ENCODE measurements around the gene SAMD9. TPM values are rescaled to one million over a fixed set of nuclear protein-coding genes. Genes with fewer than 3 reads are reported as not detected.

SAMD9 gene
- total RNA-seq, 1 donor from 2014 or later, result 0.24 TPM

- Mint-ChIP-seq H3K27ac (no peak overlapping the region), H3K27me3 (no peaks in the 10 kb centered on the region), H3K4me1 (ENCODE audit: low read depth) (no peaks in the 10 kb centered on the region), H3K36me3 (ENCODE audit: insufficient read depth) (no peaks in the 10 kb centered on the region), H3K9me3 (ENCODE audit: low read depth) (peaks cover 15% of the 10 kb centered on the region), H3K4me3 (ENCODE audit: low read depth) (no peak overlapping the region)
- DNase-seq (ENCODE audit: low spot score, unreplicated experiment), result no peak
- no peak for TF ChIP-seq CTCF (IDR thresholded peaks at IDR 0.05; ENCODE audit: unreplicated experiment)
Measured at GRCh38 chr7:93120592-93121549, 3.1 kb upstream of the SAMD9 start.

- no peaks in the 10 kb centered on the region for H3K27me3 Mint-ChIP-seq
- H3K36me3 Mint-ChIP-seq (ENCODE audit: insufficient read depth), result no peaks in the 10 kb centered on the region
- no peak for TF ChIP-seq CTCF (IDR thresholded peaks at IDR 0.05; ENCODE audit: unreplicated experiment)
- H3K27ac Mint-ChIP-seq, result no peak overlapping the region
- no peak for DNase-seq (ENCODE audit: low spot score, unreplicated experiment)
- H3K4me3 Mint-ChIP-seq (ENCODE audit: low read depth), result no peak overlapping the region
- H3K4me1 Mint-ChIP-seq (ENCODE audit: low read depth), result no peaks in the 10 kb centered on the region
- H3K9me3 Mint-ChIP-seq (ENCODE audit: low read depth), result peaks cover 6% of the 10 kb centered on the region
Measured at GRCh38 chr7:93119191-93119905, 1.6 kb upstream of the SAMD9 start.

- Mint-ChIP-seq H3K9me3 (ENCODE audit: low read depth) (peaks cover 8% of the 10 kb centered on the region), H3K27me3 (no peaks in the 10 kb centered on the region), H3K36me3 (ENCODE audit: insufficient read depth) (no peaks in the 10 kb centered on the region), H3K4me3 (ENCODE audit: low read depth) (no peak overlapping the region), H3K4me1 (ENCODE audit: low read depth) (no peaks in the 10 kb centered on the region), H3K27ac (no peak overlapping the region)
- no peak for DNase-seq (ENCODE audit: low spot score, unreplicated experiment)
- no peak for TF ChIP-seq CTCF (IDR thresholded peaks at IDR 0.05; ENCODE audit: unreplicated experiment)
Measured at GRCh38 chr7:93117327-93117726, 452 bp downstream of the SAMD9 start.

- no peak for TF ChIP-seq CTCF (IDR thresholded peaks at IDR 0.05; ENCODE audit: unreplicated experiment)
- Mint-ChIP-seq H3K36me3 (ENCODE audit: insufficient read depth) (no peaks in the 10 kb centered on the region), H3K27ac (no peak overlapping the region), H3K4me1 (ENCODE audit: low read depth) (no peaks in the 10 kb centered on the region), H3K4me3 (ENCODE audit: low read depth) (no peak overlapping the region), H3K9me3 (ENCODE audit: low read depth) (peaks cover 11% of the 10 kb centered on the region), H3K27me3 (no peaks in the 10 kb centered on the region)
- no peak for DNase-seq (ENCODE audit: low spot score, unreplicated experiment)
Measured at GRCh38 chr7:93115796-93116195, 2.0 kb downstream of the SAMD9 start.

GRCh38 chr7:93108003-93108402 is 9.8 kb downstream of the SAMD9 start:
- no peaks in the 10 kb centered on the region for H3K4me1 Mint-ChIP-seq (ENCODE audit: low read depth)

More at GRCh38 chr7:93108003-93108402, 9.8 kb downstream of the SAMD9 start:
- Mint-ChIP-seq H3K27ac (no peak overlapping the region), H3K36me3 (ENCODE audit: insufficient read depth) (no peaks in the 10 kb centered on the region), H3K9me3 (ENCODE audit: low read depth) (peaks cover 8% of the 10 kb centered on the region), H3K4me3 (ENCODE audit: low read depth) (no peak overlapping the region), H3K27me3 (peaks cover 31% of the 10 kb centered on the region)
- no peak for TF ChIP-seq CTCF (IDR thresholded peaks at IDR 0.05; ENCODE audit: unreplicated experiment)
- no peak for DNase-seq (ENCODE audit: low spot score, unreplicated experiment)

Measured in progenitor cell of endocrine pancreas (in vitro differentiated cells).